Endothelial cell of umbilical vein (primary cell): ENCODE measurements around the gene ARID1B. TPM values are rescaled to one million over a fixed set of nuclear protein-coding genes. Genes with fewer than 3 reads are reported as not detected.

Experiments used
- BruUV-seq: library from RNA; stranded (reverse); fragments of 400-500 nt; replicated peaks from 2 replicates; lab custom pipeline; 2021; lab: Mats Ljungman, UMichigan
- CTCF ChIA-PET: fragments of 300-600, 350-600 bp; sonication (Branson Sonifier 250); formaldehyde crosslinking; loops from one replicate; lab custom pipeline; 2021; ENCODE audit warnings: antibody characterized with exemption, inconsistent platforms; lab: Charles Lee
- POLR2A ChIA-PET: fragments of 300-600, 350-600 bp; sonication (Branson Sonifier 250); formaldehyde crosslinking; loops from one replicate; lab custom pipeline; 2021; ENCODE audit warnings: antibody characterized with exemption, inconsistent platforms; lab: Charles Lee
- DNase-seq: peaks from one replicate; pipeline ENCODE4 v3.0.0-alpha.2; 2011; ENCODE audit warnings: low read depth, low spot score
- FAIRE-seq: peaks from 2 replicates; lab custom pipeline; 2011; peaks lifted over from hg19 to GRCh38; lab: Jason Lieb, UNC
- H2AFZ ChIP-seq: 2 replicates; pipeline ENCODE4 v1.6.0; 2012; ENCODE audit warnings: low read depth, low read length, control low read depth, inconsistent platforms
- H3K27ac ChIP-seq: 2 replicates; pipeline ENCODE4 v1.5.1; 2011; ENCODE audit warnings: low read depth, mild to moderate bottlenecking, control low read depth, low read length, moderate library complexity; ENCODE audit not compliant: insufficient read depth
- H3K27me3 ChIP-seq, 2 experiments: 2 replicates each; pipeline versions ENCODE4 v1.6.0 to v1.6.1; 2011; ENCODE audit warnings: low read length in 2 of 2, mixed read lengths in 1 of 2; ENCODE audit not compliant: control insufficient read depth in 2 of 2, insufficient read depth in 2 of 2
- H3K36me3 ChIP-seq, 2 experiments: 2 replicates in 1 of 2; 3 replicates in 1 of 2; pipeline ENCODE4 v1.5.1; 2011; ENCODE audit warnings: low read length in 2 of 2, mild to moderate bottlenecking in 1 of 2, moderate library complexity in 1 of 2; ENCODE audit not compliant: control insufficient read depth in 2 of 2, insufficient read depth in 2 of 2; ENCODE audit errors: extremely low read depth in 1 of 2
- H3K4me1 ChIP-seq: 3 replicates; pipeline ENCODE4 v1.5.1; 2011; ENCODE audit warnings: mild to moderate bottlenecking, low read length; ENCODE audit not compliant: control insufficient read depth, insufficient read depth; ENCODE audit errors: extremely low read depth
- H3K4me2 ChIP-seq: 2 replicates; pipeline ENCODE4 v1.6.1; 2011; ENCODE audit warnings: low read length, control low read depth, mixed read lengths; ENCODE audit not compliant: insufficient read depth
- H3K4me3 ChIP-seq, 3 experiments: fragments of 200-600 bp in 1 of 3; sonication (generic), shearing (Covaris generic) in 1 of 3; replicated peaks in 1 of 3; 2 replicates each; pipeline ENCODE4 v1.5.1; 2011 to 2016; ENCODE audit warnings: control low read depth in 3 of 3, low read length in 3 of 3, mild to moderate bottlenecking in 2 of 3, inconsistent platforms in 1 of 3, low read depth in 1 of 3, moderate library complexity in 1 of 3; ENCODE audit not compliant: insufficient read depth in 1 of 3
- H3K79me2 ChIP-seq: 2 replicates; pipeline ENCODE4 v1.6.0; 2012; ENCODE audit warnings: low read length, inconsistent platforms; ENCODE audit not compliant: control insufficient read depth, insufficient read depth
- H3K9ac ChIP-seq: replicated peaks from 2 replicates; pipeline ENCODE3; 2011; ENCODE audit warnings: low read length, control low read depth; ENCODE audit not compliant: insufficient read depth; ENCODE audit errors: extremely low read depth
- H3K9me1 ChIP-seq: replicated peaks from 3 replicates; pipeline ENCODE4 v1.6.0; 2011; ENCODE audit warnings: mild to moderate bottlenecking, low read length; ENCODE audit not compliant: control insufficient read depth, insufficient read depth; ENCODE audit errors: extremely low read depth
- H3K9me3 ChIP-seq: replicated peaks from 2 replicates; pipeline ENCODE4 v1.5.1; 2012; ENCODE audit warnings: low read length, inconsistent platforms; ENCODE audit not compliant: control insufficient read depth, insufficient read depth
- H4K20me1 ChIP-seq: replicated peaks from 2 replicates; pipeline ENCODE3; 2011; ENCODE audit warnings: mild to moderate bottlenecking, low read length; ENCODE audit not compliant: control insufficient read depth, insufficient read depth; ENCODE audit errors: extremely low read depth
- CTCF ChIP-seq, 2 donors: IDR thresholded peaks; 1 replicate in 1 of 2; 2 replicates in 1 of 2; pipeline ENCODE4 v1.5.1; 2011; ENCODE audit warnings: low read length in 2 of 2, mild to moderate bottlenecking in 2 of 2, moderate library complexity in 2 of 2, control low read depth in 1 of 2, inconsistent platforms in 1 of 2, low read depth in 1 of 2; ENCODE audit not compliant: insufficient read depth in 1 of 2; ENCODE audit errors: extremely low read depth in 1 of 2
- FOS ChIP-seq: IDR thresholded peaks from 2 replicates; pipeline ENCODE4 v1.6.1; 2011; ENCODE audit warnings: mild to moderate bottlenecking, low read length, moderate library complexity, borderline replicate concordance; ENCODE audit not compliant: insufficient read depth
- JUN ChIP-seq: IDR thresholded peaks from 2 replicates; pipeline ENCODE4 v1.6.1; 2011; ENCODE audit warnings: borderline replicate concordance, low read depth; ENCODE audit not compliant: insufficient read length, insufficient read depth
- MAX ChIP-seq: IDR thresholded peaks from 2 replicates; pipeline ENCODE4 v1.6.1; 2011; ENCODE audit not compliant: insufficient read depth, insufficient read length
- POLR2A ChIP-seq: IDR thresholded peaks from 2 replicates; pipeline ENCODE4 v1.6.1; 2012; ENCODE audit warnings: low read depth, mild to moderate bottlenecking, control low read depth, low read length
- dilution Hi-C: fragments of 300-500 bp; cut with MboI; formaldehyde crosslinking; loops from one replicate; pipeline ENCODE4 v1.15.0; 2019; ENCODE audit warnings: low sequenced_read_pairs; ENCODE audit not compliant: extremely low pct_ligation_motif_present
- intact Hi-C: fragments of 100-400 bp; cut with micrococcal nuclease; formaldehyde crosslinking; loops from one replicate; pipeline ENCODE4 v1.10.0; 2022
- polyA plus RNA-seq, 4 experiments: library from polyadenylated mRNA; depleted of rRNA in 3 of 4; stranded (reverse) in 3 of 4; unstranded in 1 of 4; fragments of >200 nt; gene quantifications; 2 replicates each; pipeline versions ENCODE4 v1.2.1 to v1.2.3, GENCODE V29; 2011 to 2012; ENCODE audit warnings: missing spikeins in 1 of 4
- total RNA-seq: library from RNA; stranded (reverse); gene quantifications from 2 replicates; pipeline ENCODE4 v1.2.3, GENCODE V29; 2021

Gene ARID1B
- total and polyA plus RNA-seq, 2 donors (not counting 3 experiments of a cell fraction or from before 2014, with no cell fraction given): 21.8 to 89.5 TPM

- H3K27me3 ChIP-seq: no peaks in the 10 kb centered on the region
- no peak for TF ChIP-seq JUN
- no peak for TF ChIP-seq MAX
- no peak for TF ChIP-seq FOS
- no peak for TF ChIP-seq CTCF (IDR thresholded peaks at IDR 0.05; ENCODE audit: extremely low read depth in 1 of 2, insufficient read depth in 1 of 2, low read depth in 1 of 2, low read length in 2 of 2)
- TF ChIP-seq POLR2A: no peak
- BruUV-seq: no TSS peak
- peaks cover 96% of the 10 kb centered on the region for H3K79me2 ChIP-seq
- no peaks in the 10 kb centered on the region for H3K9me3 ChIP-seq
- peaks cover 9% of the 10 kb centered on the region for H4K20me1 ChIP-seq
- intact Hi-C loops: no loop called here
- no peaks in the 10 kb centered on the region for H3K36me3 ChIP-seq
- ChIA-PET POLR2A (no interaction called here), CTCF (interaction anchor here (0.9 to 1.5 kb wide), 3 partner anchors 9 to 43 kb away, joined by 3 to 5 read pairs (median 3); no protein-coding TSS in a partner anchor)
- no peak overlapping the region for H2AFZ ChIP-seq
- no peak for FAIRE-seq
- dilution Hi-C loops: no loop called here
- no peaks in the 10 kb centered on the region for H3K4me1 ChIP-seq
- no peaks in the 10 kb centered on the region for H3K9me1 ChIP-seq
- DNase-seq: no peak
- no peak overlapping the region for H3K9ac ChIP-seq
- H3K4me3 ChIP-seq: no peak overlapping the region
- no peak overlapping the region for H3K27ac ChIP-seq
- H3K4me2 ChIP-seq: no peak overlapping the region
Measured at GRCh38 chr6:156809446-156810178, 32.4 kb downstream of the ARID1B start.
